GM19397 (cell line): ENCODE results near the gene HOMEZ.
"Not testable (repeated sequence)": the region's sequence is repeated elsewhere in the genome, so short reads cannot be mapped to it uniquely, and the experiment has no call there.

Experiments
- ATAC-seq: cut with Tn5 transposase; IDR thresholded peaks from one replicate; pipeline ENCODE4 v1.9.1; 2021; ENCODE audit warnings: mild to moderate bottlenecking, moderate library complexity; ENCODE audit not compliant: unreplicated experiment

Gene HOMEZ

GRCh38 chr14:23232241-23232808 is 53.6 kb downstream of the HOMEZ start:
- ATAC-seq = not testable (repeated sequence)

DNA sequence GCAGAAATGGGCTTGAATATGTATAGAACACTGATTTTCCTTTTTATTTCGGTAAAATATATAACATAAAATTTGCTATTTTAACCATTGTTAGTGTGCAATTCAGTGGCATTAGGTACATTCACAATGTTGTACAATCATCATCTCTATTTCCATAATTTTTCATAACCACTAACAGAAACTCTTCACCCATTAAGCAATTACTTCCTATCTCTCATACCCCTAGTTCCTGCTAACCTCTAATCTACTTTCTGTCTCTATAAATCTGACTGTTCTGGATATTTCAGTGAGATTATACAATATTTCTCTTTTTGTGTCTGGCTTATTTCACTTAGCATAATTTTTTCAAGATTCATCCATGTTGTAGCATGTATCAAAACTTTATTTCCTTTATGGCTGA is 57.1 kb downstream of the HOMEZ start:
- no peak for ATAC-seq

GRCh38 chr14:23227566-23227965 is 58.4 kb downstream of the HOMEZ start:
- no peak for ATAC-seq

DNA sequence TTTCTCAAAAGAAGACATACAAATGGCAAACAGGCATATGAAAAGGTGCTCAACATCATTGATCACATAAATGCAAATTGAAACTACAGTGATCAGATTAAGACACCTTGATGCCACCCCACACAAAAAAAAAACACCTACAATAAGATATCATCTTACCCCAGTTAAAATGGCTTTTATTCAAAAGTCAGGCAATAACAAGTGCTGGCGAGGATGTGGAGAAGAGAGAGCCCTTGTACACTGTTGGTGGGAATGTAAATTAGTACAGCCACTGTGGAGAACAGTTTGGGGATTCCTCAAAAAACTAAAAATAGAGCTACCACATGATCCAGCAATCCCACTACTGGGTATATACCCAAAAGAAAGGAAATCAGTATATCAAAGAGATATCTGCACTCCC is 61.0 kb downstream of the HOMEZ start:
- ATAC-seq = not testable (repeated sequence)
